Esophagus squamous epithelium (tissue), 5 donors: ENCODE data around the gene GPR141. TPM values are rescaled to one million over a fixed set of nuclear protein-coding genes. Genes with fewer than 3 reads are reported as not detected.

Experiments used
- DNase-seq: peaks from one replicate; lab custom pipeline; 2025; lab: John Stamatoyannopoulos, UW
- H3K27ac ChIP-seq, 4 donors: fragments of 200-600 bp; sonication (generic); one replicate each; pipeline ENCODE4 v1.5.1; 2016 to 2019; ENCODE audit warnings: mild to moderate bottlenecking in 1 of 4
- H3K27me3 ChIP-seq, 4 donors: fragments of 200-600 bp; sonication (generic); 1 replicate in 3 of 4; 2 replicates in 1 of 4; pipeline versions ENCODE4 v1.5.1 to v1.6.0; 2017 to 2021; ENCODE audit warnings: antibody characterized with exemption in 1 of 4
- H3K36me3 ChIP-seq, 3 donors: fragments of 200-600 bp; sonication (generic); one replicate each; pipeline ENCODE4 v1.5.1; 2016 to 2019
- H3K4me1 ChIP-seq, 3 donors: fragments of 200-600 bp; sonication (generic); one replicate each; pipeline ENCODE4 v1.5.1; 2017 to 2019
- H3K4me3 ChIP-seq, 4 donors: fragments of 200-600 bp; sonication (generic); 1 replicate in 3 of 4; 2 replicates in 1 of 4; pipeline ENCODE4 v1.5.1; 2016 to 2019; ENCODE audit warnings: mild to moderate bottlenecking in 2 of 4, moderate library complexity in 1 of 4
- H3K9me3 ChIP-seq, 3 donors: fragments of 200-600 bp; sonication (generic); one replicate each; pipeline ENCODE4 v1.5.1; 2016 to 2019
- POLR2A ChIP-seq, 4 donors: fragments of 450-650 bp; IDR thresholded peaks; one replicate each; pipeline ENCODE4 v1.6.1; 2017; ENCODE audit warnings: antibody characterized with exemption in 4 of 4, mild to moderate bottlenecking in 4 of 4, moderate library complexity in 3 of 4
- WGBS, 2 donors: methylation state at CpG; one replicate each; pipeline ENCODE4 v1.1.5; 2018; 5-methylcytosine and 5-hydroxymethylcytosine counted together
- intact Hi-C: fragments of 100-400 bp; cut with DNase I; formaldehyde crosslinking; loops from one replicate; pipeline ENCODE4 v1.15.0; 2022
- total RNA-seq, 4 donors: library from RNA; depleted of rRNA; stranded (reverse); fragments of >200 nt; gene quantifications; one replicate each; pipeline ENCODE4 v1.1.0, GENCODE V29; 2016
- TF ChIP-seq, protein P1 (sequence below), 6 experiments: fragments of 450-650 bp in 4 of 6; fragments of 200-600 bp in 2 of 6; sonication (generic) in 2 of 6; IDR thresholded peaks; one replicate each; pipeline ENCODE4 v1.5.1; 2016 to 2019; ENCODE audit warnings: antibody characterized with exemption in 6 of 6, mild to moderate bottlenecking in 4 of 6, moderate library complexity in 4 of 6
- donor health status: DM: yes; HTN: yes; CAD: no.

GPR141 gene
- total RNA-seq, 4 donors from 2014 or later: 0.76 TPM; not detected in 3

DNA sequence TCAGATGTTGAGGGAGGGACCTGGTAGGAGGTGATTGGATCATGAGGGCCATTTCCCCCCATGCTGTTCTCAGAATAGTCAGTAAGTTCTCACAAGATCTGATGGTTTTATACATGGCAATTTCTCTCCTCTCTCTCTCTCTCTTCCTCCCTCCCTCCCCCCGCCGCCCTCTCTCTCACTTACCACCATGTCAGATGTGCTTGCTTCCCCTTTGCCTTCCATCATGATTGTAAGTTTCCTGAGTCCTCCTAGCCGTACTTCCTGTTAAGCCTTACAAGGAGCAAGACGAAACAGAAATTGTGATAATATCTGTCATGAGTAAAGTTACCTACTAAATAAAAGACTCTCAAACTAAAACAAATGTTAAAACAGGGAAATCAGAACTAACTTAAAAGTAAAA lies 19.9 kb upstream of the GPR141 start:
- no peaks in the 10 kb centered on the region for H3K4me1 ChIP-seq
- H3K27me3 ChIP-seq: no peaks in the 10 kb centered on the region
- no peak for DNase-seq
- no peak overlapping the region for H3K4me3 ChIP-seq
- WGBS, 2 donors: 49 to 72% methylated on average over 4 of the region's 4 CpGs
- intact Hi-C loops: no loop called here
- no peak overlapping the region for H3K27ac ChIP-seq
- no peak for TF ChIP-seq POLR2A (IDR thresholded peaks at IDR 0.05)
- TF ChIP-seq, protein P1, sequence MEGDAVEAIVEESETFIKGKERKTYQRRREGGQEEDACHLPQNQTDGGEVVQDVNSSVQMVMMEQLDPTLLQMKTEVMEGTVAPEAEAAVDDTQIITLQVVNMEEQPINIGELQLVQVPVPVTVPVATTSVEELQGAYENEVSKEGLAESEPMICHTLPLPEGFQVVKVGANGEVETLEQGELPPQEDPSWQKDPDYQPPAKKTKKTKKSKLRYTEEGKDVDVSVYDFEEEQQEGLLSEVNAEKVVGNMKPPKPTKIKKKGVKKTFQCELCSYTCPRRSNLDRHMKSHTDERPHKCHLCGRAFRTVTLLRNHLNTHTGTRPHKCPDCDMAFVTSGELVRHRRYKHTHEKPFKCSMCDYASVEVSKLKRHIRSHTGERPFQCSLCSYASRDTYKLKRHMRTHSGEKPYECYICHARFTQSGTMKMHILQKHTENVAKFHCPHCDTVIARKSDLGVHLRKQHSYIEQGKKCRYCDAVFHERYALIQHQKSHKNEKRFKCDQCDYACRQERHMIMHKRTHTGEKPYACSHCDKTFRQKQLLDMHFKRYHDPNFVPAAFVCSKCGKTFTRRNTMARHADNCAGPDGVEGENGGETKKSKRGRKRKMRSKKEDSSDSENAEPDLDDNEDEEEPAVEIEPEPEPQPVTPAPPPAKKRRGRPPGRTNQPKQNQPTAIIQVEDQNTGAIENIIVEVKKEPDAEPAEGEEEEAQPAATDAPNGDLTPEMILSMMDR (IDR thresholded peaks at IDR 0.05): no peak
- H3K36me3 ChIP-seq: no peaks in the 10 kb centered on the region
- no peaks in the 10 kb centered on the region for H3K9me3 ChIP-seq

DNA sequence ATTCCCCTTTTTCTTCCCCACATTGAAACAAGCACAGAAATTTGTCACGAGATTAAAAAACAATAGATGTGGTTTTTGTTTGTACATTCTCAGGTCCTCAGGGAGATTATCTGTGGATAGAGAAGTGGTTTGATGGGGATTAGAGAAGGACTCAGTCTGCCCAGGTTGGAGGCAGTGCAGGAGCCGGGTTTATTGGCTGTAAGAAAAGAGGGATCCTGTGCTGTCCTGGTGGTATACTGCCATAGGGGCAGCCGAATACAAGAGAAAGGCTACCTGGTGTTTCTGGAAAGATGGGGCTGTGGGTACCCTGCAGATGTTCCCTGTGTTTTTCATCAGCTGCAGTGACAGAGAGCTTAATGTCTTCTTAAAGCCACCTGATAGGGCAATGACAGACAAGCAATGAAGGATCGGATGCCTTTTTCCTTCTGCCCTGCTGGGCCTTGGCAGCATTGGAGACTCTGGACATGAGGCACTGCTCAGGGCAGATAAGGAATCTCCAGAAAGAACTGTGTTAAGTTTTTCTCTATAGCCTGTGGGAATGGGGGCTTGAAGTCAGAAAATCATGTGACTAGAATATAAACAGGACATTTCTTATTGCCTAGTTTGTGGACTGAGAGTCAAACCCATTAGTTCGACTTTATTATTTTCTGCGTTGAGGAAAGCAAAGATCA lies 18.1 kb upstream of the GPR141 start:
- no peaks in the 10 kb centered on the region for H3K4me1 ChIP-seq
- H3K36me3 ChIP-seq: no peaks in the 10 kb centered on the region
- H3K9me3 ChIP-seq: no peaks in the 10 kb centered on the region
- intact Hi-C loops: no loop called here
- TF ChIP-seq POLR2A (IDR thresholded peaks at IDR 0.05): no peak
- TF ChIP-seq, protein P1 (IDR thresholded peaks at IDR 0.05): no peak
- WGBS, 2 donors: 62 to 71% methylated on average over 5 to 6 of the region's 6 CpGs
- no peak overlapping the region for H3K4me3 ChIP-seq
- H3K27me3 ChIP-seq: no peaks in the 10 kb centered on the region
- no peak for DNase-seq
- no peak overlapping the region for H3K27ac ChIP-seq

DNA sequence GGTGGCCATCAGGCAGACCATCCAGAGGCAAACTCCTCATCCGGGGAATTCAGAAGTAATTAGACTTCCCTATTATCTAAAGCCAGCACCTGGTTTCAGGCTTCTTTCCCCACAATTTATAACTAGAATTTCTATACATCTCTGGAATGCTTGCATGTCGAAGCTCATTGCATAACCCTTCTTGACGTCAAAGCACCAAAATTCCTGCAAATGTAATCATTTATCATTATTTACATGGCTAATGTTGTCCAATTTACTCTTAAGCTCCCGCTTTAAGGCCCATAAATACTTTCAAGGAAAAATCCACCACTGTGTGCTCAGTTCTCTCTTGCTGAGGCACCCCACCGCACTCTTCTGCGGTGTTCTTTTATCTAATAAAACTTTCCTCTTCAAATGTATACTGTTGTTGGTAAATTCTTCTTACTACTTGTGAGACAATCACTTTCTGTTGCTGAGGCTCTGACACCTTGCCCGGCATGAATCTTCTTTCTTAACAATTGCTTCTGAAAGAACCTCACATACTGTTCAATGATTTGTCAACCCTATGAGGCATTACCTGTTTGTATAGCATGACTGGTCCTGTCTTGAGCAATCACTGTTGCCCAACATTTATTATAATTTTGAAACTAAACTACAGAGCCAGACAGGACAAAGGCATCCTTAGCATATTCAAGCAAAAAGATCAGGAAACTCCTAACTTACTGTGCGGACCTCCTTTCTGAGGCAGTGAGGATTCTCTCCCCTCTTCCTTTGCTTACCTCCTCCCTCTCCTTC lies 17.4 kb upstream of the GPR141 start:
- 33 to 54% methylated on average over 8 of the region's 8 CpGs for WGBS, 2 donors
- DNase-seq: no peak

DNA sequence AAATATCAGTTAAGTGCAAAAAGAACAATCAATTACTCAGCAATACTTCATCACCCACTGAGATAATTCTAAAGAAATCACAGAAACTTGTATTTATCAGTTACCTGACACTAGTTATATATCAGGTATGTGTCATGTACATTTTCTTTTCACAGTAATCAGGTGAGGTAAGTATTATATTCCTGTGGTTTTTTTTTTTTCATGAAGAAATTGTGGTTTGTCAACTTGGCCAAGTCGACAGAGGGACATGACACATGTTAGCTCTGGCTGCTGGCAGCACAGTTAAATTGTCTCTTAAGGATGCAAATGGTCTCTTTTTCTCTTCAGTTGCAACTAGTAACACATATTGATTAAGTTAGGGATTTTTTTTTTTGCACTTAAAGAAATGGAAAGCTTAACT lies 13.7 kb upstream of the GPR141 start:
- Histone ChIP-seq H3K4me1 (no peaks in the 10 kb centered on the region), H3K27ac (no peak overlapping the region), H3K9me3 (no peaks in the 10 kb centered on the region), H3K36me3 (no peaks in the 10 kb centered on the region), H3K27me3 (no peaks in the 10 kb centered on the region), H3K4me3 (no peak overlapping the region)
- TF ChIP-seq POLR2A (IDR thresholded peaks at IDR 0.05): no peak
- TF ChIP-seq, protein P1 (IDR thresholded peaks at IDR 0.05): no peak
- no peak for DNase-seq
- intact Hi-C loops: no loop called here
- WGBS, 2 donors: 29% methylated on average over 1 of the region's 1 CpG

More for the DNA sequence above, 17.4 kb upstream of the GPR141 start:
- no peaks in the 10 kb centered on the region for H3K9me3 ChIP-seq
- no peak overlapping the region for H3K27ac ChIP-seq
- H3K4me3 ChIP-seq: no peak overlapping the region
- H3K36me3 ChIP-seq: no peaks in the 10 kb centered on the region
- TF ChIP-seq POLR2A (IDR thresholded peaks at IDR 0.05): no peak
- TF ChIP-seq, protein P1 (IDR thresholded peaks at IDR 0.05): no peak
- intact Hi-C loops: no loop called here
- no peaks in the 10 kb centered on the region for H3K4me1 ChIP-seq
- no peaks in the 10 kb centered on the region for H3K27me3 ChIP-seq

DNA sequence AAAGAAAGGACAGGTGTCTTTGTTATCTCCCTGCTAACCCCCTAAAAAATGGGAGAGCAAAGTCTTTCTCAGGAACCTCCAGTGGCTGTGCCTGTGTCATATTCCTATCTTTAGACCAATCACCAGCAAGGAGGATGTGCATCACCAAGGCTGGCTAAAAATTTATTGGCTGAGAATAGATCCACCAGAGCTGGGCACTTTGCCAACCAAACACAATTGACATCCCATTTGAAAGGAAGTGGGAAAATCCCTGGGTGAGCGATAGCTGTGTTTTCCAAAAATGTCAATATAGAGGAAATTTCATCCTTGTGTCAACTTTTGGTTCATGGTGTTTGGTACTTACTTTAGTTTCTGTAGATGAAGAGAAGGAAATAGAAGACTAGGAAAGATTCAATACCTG lies 13.1 kb upstream of the GPR141 start:
- no peaks in the 10 kb centered on the region for H3K27me3 ChIP-seq
- H3K27ac ChIP-seq: no peak overlapping the region
- H3K36me3 ChIP-seq: no peaks in the 10 kb centered on the region
- no peaks in the 10 kb centered on the region for H3K4me1 ChIP-seq
- intact Hi-C loops: no loop called here
- DNase-seq: no peak
- no peaks in the 10 kb centered on the region for H3K9me3 ChIP-seq
- TF ChIP-seq, protein P1 (IDR thresholded peaks at IDR 0.05): no peak
- no peak for TF ChIP-seq POLR2A (IDR thresholded peaks at IDR 0.05)
- whole genome bisulfite sequencing, 2 donors: 58 to 71% methylated on average over 1 of the region's 1 CpG
- no peak overlapping the region for H3K4me3 ChIP-seq
